Peyer's patch (tissue), 4 donors: ENCODE measurements around the gene SLC39A10.

Source experiments
- CTCF ChIP-seq, 6 experiments: fragments of 450-650 bp in 4 of 6; fragments of 200-600 bp in 2 of 6; sonication (generic) in 1 of 6; IDR thresholded peaks; one replicate each; pipeline ENCODE4 v1.5.1; 2017 to 2019; ENCODE audit warnings: antibody characterized with exemption in 6 of 6, mild to moderate bottlenecking in 3 of 6, moderate library complexity in 1 of 6
- POLR2A ChIP-seq, 2 donors: fragments of 450-650 bp; IDR thresholded peaks; one replicate each; pipeline ENCODE4 v1.5.1; 2017; ENCODE audit warnings: antibody characterized with exemption in 2 of 2, mild to moderate bottlenecking in 2 of 2, moderate library complexity in 2 of 2

- TF ChIP-seq CTCF (IDR thresholded peaks at IDR 0.05) = no peak
- no peak for TF ChIP-seq POLR2A (IDR thresholded peaks at IDR 0.05)
Measured at GRCh38 chr2:195647302-195647701, 9.7 kb upstream of the SLC39A10 start.
